ENCODE results near the gene OTP. TPM values are rescaled to one million over a fixed set of nuclear protein-coding genes. Genes with fewer than 3 reads are reported as not detected.

Gene OTP
- not detected for polyA plus RNA-seq (2013, experiment 1 of 2; ENCODE audit: insufficient read length)
- not detected for polyA plus RNA-seq (2013, experiment 2 of 2; ENCODE audit: insufficient read length)

DNA sequence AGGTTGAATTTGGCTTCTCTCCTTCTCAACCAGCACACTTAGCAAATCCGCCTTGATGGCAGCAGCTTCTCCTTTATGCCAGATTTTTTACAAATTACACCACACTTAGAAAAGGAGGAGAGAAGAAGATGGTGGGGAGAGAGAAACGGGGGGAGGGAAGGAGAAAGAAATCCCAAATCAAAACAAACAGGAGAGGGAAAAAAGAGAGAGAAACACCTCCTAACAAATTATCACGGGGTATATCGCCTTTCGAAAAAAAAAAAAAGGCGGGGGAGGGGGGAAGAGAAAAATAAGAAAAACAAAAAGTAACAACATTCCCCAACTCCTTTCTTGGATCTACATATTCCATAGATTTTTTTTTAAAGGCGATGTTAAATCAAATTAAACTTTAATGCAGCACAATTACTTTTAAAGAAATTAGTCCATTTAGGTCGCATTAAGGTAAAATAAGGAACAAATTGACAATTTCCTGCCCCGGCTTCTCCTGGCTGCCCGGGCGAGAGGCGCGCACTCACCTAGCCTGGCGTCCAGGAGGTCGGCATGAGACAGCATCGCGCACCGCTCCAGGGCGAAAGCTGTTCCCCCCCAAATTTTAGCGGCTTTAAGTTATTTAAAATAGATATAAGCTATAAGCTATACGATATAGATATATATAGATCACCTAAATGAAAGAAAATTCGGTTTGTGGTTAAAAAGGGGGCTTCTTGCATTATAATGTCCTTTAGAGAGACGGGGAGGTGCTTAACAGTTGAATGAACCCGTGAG, at the start of gene OTP:
Gene OTP, minus strand, starts transcription at position 716 of the 765 bp plus-strand sequence. Its CDS starts 164 bp downstream, at position 552.
- no peak for DNase-seq

DNA sequence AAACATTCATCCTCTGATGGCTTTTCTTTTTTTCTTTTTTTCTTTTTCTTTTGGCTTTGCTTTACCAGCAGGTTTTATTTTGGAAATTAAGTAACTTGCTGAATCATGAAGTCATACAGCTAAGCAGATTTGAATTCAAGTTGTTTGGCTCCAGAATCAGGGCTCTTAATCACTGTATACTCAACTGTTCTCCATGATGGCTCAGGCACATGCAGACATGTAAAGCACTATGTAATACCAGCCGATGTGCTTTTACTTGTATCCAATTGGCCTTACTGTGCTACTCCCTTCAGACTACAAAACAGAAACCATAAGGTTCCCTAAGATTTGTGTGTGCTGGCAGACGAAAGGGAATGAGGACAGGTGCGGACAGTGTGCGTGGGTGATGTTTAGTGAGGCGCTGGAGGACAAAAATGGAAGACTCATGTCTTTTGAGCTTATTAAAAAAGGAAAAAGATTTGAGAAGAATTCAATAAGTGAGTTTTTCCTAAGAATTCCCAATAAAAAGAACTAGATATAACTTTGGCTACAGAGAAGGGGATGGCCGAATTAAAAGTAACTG, 44.7 kb upstream of the OTP start:
- no peak for DNase-seq

DNA sequence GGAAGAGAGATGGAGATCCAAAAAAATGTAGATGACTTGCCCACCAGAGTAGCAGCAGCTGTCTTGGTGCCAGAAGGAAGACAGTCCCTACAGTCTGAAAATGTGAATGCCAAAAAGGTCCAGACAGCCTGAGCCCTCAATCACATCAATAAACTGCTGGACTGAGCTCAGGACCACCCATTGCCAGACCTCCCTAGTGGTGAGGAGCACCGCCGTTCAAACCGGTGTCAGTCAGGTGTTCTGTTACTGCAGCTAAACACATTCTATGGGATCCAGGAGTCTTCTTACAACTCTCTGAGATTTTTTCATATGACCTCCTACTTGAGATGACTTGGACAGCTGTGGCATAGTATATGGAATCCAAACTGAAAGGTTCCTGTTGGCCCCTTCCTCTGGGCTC, 32.0 kb upstream of the OTP start:
- DNase-seq = no peak

DNA sequence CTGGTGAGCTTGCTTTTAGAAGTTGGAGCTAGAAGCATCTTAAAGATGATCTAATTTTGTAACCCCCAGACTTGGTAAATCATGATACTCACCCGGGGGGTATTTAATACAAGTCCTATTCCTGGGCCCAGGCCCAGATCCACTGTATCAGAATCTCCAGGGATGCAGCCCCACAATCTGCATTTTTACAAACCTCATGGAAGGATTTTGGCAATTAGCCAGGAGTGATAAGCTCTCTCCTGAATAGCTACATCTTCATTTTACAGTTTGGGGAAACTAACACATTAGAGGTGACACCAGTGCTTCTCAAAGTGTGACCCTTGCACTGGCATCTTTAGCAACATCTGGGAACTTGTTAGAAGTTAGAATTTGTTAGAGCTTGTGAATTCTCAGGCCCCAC, 31.2 kb upstream of the OTP start:
- no peak for DNase-seq

DNA sequence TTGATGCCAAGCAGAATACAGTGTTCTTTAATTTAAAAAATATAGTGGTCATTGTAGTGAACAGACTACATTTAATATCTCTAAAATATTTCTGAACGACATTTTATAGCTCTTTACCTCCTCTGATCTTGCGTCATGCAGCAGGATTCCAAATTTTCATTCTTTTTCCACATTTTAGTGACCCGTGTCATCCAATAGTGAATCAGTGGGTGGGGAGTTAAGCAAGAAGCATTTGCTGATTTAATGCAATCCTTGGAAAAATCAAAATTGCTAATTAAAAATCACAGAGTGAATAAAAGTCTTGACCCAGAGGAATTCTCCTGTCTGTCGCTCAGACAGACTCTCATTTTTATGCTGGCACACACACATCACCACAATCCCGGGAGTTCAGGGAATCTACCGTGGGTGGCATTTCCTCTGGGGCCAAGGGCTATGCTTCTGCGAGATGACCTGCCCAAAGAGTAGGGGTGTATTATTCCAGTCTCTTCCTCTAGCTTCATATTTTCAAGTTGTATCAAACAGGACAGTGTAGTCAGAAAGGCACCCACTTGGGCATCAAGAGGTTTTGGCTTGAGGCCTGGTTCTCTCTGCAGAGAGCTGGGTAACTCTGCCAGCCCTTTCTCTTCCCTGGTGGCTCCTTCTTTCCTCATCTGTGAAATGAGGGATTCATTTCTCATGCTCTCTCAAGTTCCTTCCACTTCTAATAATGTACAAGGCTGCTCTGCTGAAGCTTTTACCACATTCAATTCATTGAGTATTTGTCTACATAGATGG, 24.8 kb upstream of the OTP start:
- peak; percentile 37 for DNase-seq

DNA sequence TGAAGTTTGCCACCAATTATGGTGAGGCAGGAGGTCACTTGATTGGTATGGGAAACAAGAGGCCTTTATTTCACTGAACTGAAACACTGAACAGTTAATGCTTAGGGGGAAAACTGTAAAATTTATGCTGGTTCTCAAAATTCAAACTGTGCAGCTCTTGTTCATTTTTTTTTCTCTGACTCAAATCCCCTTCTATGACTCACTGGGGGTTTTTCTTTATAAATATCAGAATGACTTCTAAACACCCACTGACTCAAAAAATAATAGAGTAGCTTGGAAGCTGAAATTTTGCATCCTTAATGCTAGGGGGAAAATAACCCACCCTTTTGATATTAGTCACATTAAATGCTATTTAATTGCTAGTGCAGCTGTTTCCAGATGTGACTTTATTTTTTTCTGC, 24.1 kb upstream of the OTP start:
- DNase-seq = no peak

DNA sequence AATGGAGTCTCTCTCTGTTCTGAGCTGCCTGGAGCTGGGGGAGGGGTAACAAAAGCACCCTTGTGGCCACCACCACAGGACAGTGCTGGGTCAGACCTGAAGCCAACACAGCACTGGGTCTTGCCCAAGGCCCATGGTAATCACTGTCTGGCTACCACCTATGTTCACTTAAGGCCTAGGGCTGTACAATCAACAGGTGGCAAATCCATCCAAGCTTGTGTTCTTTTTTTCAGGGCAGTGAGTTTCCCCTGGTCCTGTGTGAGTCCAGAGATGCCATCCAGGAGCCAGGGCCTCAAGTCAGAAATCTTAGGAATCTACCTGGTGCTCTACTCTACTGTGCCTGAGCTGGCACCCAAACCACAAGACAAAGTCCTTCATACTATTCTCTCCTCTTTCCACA, 20.1 kb upstream of the OTP start:
- DNase-seq = no peak

DNA sequence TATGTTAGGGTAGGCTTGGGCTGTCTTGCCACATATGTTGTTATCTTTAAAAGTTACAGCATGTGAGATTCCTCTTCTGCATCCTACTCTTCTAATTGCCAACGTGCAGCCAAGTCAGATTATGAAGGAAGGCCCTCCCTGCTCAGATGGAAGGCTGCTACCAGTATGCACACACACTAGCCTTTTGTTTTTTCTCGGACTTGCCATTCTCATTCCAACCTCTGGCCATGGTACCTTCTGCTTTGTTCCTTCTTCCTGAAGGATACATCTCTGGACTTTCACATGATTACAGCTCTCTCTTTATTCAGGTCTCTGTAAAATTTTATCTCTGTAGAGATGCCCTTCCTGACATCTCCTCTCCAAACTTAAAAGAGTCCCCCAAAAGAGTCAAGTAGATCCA, 12.8 kb upstream of the OTP start:
- no peak for DNase-seq

DNA sequence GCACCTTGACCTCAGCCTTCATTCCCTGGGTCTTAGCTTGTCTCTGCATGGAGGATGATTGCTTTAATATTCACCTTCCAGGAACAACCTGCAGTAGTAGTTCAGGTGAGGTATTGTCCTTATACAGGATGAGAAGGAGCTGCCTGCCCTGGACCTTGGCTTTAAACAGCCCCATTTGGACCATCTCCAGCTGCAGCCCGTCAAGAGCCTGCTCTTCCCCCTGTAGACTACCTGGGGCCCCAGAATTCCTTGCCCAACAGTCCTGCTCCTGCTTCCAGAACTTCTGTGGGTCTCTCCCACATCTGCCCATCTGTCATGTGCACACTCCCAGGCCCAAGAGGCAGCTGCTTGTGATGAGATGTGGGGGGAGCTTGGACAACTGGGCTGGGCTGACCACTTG, 12.2 kb upstream of the OTP start:
- no peak for DNase-seq

DNA sequence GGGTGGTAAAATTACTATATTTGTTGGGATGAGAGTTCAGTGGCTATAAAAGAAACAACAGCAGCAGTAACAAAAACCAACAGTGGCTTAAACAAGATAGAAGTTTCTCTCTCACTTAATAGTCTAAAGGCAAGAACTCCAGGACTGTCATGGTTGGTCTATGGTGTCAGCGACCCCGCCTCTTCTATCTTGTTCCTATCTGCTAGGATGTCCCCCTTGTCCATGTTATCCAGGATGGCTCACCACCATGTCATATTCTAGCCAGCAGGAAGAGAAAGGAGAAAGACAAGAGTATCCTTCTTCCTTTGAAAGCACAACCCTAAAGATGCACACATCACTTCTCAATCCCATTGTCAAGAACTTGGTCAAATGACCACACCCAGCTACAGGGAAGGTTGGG, 11.3 kb upstream of the OTP start:
- no peak for DNase-seq

DNA sequence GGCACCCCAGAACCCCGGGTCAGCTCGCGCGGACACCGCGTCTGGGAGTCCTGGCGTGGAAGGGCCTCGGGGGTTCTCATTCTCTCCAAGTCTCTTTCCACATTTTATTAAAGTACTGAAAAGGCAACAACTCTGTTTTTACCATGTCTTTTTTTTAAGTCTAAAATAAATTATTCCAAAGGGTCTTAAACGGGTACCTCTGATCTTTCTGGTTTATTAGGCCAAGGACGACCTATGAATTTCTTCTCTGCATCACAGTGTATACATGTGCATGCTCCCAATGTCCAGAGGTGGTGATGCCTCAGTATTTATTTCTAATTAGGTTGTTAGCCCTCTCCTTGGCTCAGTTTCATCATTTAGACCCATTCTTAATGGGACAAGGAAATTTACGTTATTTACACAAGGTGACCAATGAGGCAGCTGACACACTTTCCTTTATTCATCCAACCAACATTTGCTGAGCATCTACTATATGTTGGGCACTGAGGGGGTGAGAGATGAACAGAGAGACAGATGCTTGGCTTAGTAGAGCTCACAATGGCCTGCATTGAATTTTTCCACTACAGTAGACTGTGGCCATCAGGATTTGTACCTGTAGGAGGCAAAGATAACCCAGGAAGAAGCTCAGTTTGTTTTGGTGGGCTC, 7.6 kb upstream of the OTP start:
- DNase-seq = no peak

DNA sequence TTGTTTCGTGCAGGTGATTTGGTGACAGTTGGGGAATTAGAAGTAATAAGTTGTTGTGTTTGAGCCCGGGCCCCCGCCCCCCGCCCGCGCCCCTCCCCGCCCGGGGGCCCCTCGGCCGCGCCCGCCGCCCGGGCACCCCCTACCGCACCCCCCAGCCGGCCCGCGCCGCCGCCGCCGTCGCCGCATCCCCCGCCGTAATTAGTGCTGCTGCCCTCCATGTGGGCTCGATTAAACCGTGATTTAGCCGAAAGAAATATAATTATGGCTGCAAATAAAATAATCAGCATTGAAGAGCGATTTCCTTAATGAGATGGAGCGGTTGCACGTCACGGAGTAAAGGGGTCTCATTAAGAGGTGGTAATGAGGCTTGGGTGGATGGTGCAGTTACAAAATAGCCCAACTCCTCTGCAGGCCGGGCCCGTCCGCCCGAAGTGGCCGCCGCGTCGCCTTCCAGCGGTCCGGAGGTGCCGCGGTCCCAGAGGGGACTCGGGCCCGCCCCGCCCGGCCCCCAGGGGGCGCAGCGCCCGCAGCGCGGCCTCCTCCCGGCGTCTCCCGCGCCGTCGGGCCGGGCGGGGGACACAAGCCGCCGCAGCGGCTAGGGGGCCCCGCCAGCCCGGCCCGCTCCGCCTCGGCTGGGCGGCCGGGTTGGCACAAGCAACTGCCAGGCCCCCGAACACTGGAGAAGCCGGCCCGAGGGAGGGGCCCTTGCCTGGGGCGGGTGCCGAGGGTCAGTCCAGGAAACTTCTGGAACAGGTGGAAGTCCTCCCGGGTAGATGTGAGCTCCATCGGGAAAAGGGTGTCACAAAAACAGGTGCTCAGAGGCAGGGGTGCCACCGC, 6.9 kb upstream of the OTP start:
- DNase-seq = peak; percentile 20

DNA sequence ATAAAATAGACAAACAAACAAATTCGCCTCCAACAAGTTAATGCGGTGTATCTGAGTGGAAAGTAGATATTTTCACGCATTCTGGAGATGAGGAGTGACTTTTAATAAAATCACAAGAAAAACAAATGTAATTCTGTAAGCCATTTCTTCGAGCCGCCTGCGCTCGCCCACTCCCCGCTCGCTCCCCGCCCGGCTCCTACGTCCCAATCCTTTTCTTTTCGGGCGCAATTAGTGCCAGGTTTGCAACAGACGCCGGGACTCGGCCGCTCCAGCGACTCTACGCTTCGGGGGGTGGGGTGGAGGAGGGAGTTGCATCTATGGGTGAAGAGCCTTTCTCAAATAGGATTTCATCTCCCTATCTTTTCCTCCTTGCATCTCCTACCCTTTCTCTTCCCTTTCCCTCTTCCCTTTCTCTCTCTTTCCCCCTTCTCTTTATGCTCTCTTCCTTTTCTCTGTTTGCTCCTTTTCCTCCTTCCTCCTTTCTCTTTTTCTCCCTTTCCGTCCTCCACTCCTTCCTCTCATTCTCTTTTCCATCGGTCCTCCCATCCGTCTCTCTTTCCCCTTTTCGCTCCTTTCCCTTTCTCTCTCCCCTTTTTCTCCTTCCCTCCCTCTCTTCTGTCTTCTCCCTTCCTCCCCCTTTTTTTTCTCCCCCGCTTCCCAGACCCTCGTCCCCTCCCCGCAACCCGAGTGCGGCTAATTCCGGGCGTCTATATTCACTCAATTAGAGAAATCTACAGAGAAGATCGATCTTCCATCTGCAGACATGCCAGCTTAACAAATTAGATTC, 6.1 kb upstream of the OTP start:
- DNase-seq = no peak

DNA sequence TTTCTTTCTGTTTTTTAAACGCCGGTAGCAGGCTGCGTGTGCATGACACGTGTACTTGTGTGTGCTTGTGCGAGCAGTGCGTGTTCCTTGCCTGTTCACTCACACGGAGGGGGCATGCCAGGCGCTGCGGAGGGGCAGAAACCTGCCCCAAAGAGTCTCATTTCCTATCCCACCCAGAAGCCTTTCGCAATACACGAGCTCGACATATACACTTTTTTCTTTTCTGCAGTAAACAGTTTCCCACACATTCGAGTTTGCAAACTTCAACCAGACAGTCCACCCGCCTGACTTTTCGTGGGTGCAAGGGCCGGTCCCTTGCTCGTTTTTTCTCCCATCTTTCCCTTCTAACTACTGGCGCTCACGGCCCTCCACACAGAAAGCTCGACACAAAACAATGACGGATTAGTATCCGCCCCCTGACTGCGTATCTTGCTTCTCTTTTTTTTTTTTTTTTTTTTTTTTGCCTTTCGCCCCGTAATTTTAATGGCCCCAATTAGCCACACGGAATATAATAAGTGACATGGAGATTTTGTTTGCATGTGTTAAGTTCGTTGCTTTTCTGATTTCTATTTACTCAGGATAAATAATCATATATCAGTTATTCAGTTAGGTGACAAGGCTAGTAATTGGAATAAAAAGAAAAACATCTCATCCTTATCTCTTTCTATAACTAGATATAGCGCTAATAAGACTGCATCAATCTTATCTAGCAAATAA, 5.3 kb upstream of the OTP start:
- DNase-seq = no peak

DNA sequence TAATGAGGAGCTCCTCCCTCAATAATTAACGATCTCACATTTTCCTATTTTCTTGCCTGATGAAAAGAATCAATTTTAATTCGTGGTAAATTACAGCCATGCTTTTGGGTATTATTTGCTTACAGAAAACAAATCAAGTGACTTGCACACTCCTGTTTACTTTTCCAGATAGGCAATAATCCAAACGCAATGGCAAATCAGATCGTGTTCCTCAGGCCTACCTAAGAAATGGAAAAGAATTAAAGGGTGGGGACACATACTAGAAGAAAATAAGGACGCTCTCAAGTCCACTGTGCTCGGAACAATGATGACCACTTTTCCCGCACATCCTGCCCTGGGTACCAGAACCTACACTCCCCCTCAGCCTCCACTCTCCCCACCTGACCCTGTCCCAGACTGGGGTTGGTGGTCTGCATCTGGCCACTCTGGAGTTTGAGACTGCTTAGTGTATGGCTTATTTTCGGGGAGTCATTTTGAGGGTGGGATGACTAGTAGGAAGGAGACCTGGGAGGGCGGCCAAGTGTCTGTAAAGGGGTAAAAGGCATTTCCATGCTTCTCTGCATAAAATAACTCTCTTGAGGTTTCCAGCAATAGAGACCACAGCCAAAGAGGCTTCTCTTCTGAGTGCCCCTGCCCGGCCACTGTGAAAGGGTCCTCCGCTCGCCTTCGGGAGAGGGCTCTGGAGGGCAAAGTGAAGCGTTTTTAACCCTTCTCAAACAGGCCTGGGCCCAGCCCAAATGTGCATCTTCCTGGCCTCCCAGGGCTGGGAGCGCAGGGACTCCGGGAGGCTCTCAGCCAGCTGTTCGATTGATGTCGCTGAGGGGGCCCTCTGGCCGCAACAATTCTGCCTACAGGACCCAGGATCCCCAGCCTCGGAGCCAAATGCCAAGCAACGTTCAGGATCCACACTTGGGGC, 4.5 kb upstream of the OTP start:
- DNase-seq = no peak

DNA sequence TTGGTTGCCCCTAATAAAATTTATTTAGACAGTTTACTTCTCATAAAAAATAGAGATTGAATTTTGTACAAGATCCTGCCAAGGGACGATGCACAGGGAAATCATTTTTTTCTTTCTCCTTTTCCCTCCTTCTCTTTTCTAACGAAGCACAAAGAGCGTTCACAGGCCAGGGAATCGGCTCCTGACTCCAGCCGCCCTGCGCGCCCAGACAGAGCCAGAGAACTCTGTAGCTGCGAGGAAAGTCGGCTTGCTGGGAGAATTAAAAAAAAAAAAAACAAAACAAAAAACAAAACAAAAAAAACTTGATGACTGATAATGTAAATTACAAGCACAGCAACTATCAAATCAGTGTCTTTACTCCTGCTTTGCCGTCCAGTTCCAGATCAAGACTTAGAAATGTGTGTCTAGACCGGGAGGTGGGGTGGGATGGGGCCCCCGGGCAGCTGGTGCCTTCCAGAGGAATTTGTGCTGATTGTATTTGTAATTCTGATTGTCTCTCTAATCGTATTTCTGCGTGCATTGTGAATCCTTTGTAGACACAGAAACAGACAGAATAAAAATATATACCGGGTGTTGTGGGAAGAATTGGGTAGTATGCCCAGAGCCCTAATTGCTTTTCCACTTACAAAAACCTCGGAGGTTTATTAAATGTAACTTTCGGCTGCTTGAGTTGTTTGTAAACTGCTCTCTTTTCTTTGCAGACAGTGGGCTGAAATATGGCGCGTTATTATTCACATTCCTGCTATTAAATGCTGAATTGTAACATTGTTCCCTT, 3.6 kb upstream of the OTP start:
- no peak for DNase-seq

DNA sequence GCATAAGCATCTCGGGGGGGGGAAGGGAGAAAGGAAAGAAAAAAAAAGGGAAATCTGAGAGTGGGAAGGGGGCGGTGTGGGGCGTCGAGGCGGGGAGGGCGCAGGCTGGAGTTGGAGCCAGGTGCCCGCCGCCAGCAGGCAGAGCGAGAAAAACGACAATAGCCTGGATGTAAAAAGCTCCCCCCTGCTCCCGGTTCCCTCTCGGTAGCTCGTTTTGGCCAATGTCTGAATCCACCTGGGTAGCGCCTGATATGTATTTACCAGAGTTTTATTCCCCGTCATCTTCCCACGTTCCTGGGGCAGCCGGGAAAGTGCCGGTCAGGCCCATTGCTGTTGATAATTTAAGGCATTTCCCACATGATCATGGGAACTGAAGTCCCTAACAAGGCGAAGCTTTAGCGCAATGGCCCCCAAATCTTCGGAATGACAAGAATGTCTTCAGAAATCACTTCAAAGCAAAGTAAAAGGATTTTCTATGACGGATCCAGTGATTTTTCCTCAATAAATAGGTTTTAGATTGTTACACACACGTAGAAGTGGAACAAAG, 3.0 kb upstream of the OTP start:
- no peak for DNase-seq

All from fibroblast of skin of scalp (primary cell).